ENCODE results near the gene C1QTNF4. TPM values are rescaled to one million over a fixed set of nuclear protein-coding genes. Genes with fewer than 3 reads are reported as not detected.

Gene C1QTNF4
- total and polyA plus RNA-seq, 10 of the 15 experiments (the other 5 are each of a cell fraction or from before 2014, with no cell fraction given), result 0.06 TPM; not detected in 9

- 74% methylated on average over 4 of the region's 4 CpGs for WGBS (ENCODE audit: insufficient coverage, insufficient replicate concordance, low lambda C conversion rate, missing lambda C conversion rate)
- Histone ChIP-seq H2AFZ (ENCODE audit: control insufficient read depth, low read depth, low read length) (no peak overlapping the region), H4K20me1 (ENCODE audit: control insufficient read depth, insufficient read depth) (no peaks in the 10 kb centered on the region), H3K9ac (ENCODE audit: control insufficient read depth, insufficient read depth, low read length) (no peak overlapping the region), H3K36me3 (ENCODE audit: control insufficient read depth in 2 of 2, insufficient read depth in 2 of 2, low read length in 1 of 2) (no peaks in the 10 kb centered on the region), H3K27ac (ENCODE audit: control insufficient read depth, insufficient read depth) (no peak overlapping the region), H3K79me2 (ENCODE audit: control insufficient read depth, insufficient read depth, low read length) (no peaks in the 10 kb centered on the region), H3K4me2 (ENCODE audit: control insufficient read depth, insufficient read depth) (no peak overlapping the region), H3K4me3 (no peak overlapping the region), H3K27me3 (replicated peaks in 1 of 2; ENCODE audit: control insufficient read depth in 2 of 2, insufficient read depth in 2 of 2, low read length in 1 of 2) (no peaks in the 10 kb centered on the region; a peak in 1 of 4 replicates), H3K9me3 (replicated peaks; ENCODE audit: control insufficient read depth, insufficient read depth, low read length) (no peaks in the 10 kb centered on the region), H3K4me1 (ENCODE audit: control insufficient read depth, insufficient read depth, low read length) (no peaks in the 10 kb centered on the region)
- RAD21 ChIA-PET (ENCODE audit: unreplicated experiment), result no interaction called here
- SMC1A ChIA-PET (ENCODE audit: uncharacterized antibody, unreplicated experiment), result no interaction called here
- BruUV-seq (replicated peaks), result no TSS peak
- in situ Hi-C loops (cut with MboI) (no loop called here), intact Hi-C loops (cut with micrococcal nuclease; ENCODE audit: unreplicated experiment) (no loop called here)
- DNase-seq (ENCODE audit: low read depth, low spot score) (no peak), FAIRE-seq (no peak), ATAC-seq (no peak)
- CTCF ChIA-PET, result no interaction called here
- POLR2A ChIA-PET, result interaction anchor here (0.5 kb wide), 1 partner anchor 62 kb away, joined by 3 read pairs; no protein-coding TSS in a partner anchor
- no peak for TF ChIP-seq NRF1 (conservative IDR thresholded peaks at IDR 0.05; ENCODE audit: low read depth, low read length)
- TF ChIP-seq ATF2 (IDR thresholded peaks at IDR 0.05; ENCODE audit: low read length), result no peak
- no peak for TF ChIP-seq SUZ12 (IDR thresholded peaks at IDR 0.05; ENCODE audit: unreplicated experiment)
- TF ChIP-seq RAD21 (IDR thresholded peaks at IDR 0.05; ENCODE audit: insufficient read depth, low read depth, low read length), result no peak
- no peak for TF ChIP-seq KDM1A (IDR thresholded peaks at IDR 0.05; ENCODE audit: borderline replicate concordance)
- no peak for TF ChIP-seq MLLT1 (IDR thresholded peaks at IDR 0.05)
- TF ChIP-seq STAT1 (conservative IDR thresholded peaks at IDR 0.05), result no peak
- TF ChIP-seq CHD4 (IDR thresholded peaks at IDR 0.05), result no peak
- no peak for TF ChIP-seq E4F1 (IDR thresholded peaks at IDR 0.05; ENCODE audit: borderline replicate concordance, partially characterized antibody)
- no peak for TF ChIP-seq NR2C2 (IDR thresholded peaks at IDR 0.05; ENCODE audit: borderline replicate concordance, control insufficient read depth, insufficient read length, low read depth)
- no peak for TF ChIP-seq CUX1 (IDR thresholded peaks at IDR 0.05; ENCODE audit: insufficient replicate concordance, low read depth, low read length)
Measured at GRCh38 chr11:47603295-47603694, 9.1 kb upstream of the C1QTNF4 start.
